Colonic mucosa (tissue), 4 donors: ENCODE results near the gene SFTA2. TPM values are rescaled to one million over a fixed set of nuclear protein-coding genes. Genes with fewer than 3 reads are reported as not detected.
"Not testable (repeated sequence)": the region's sequence is repeated elsewhere in the genome, so short reads cannot be mapped to it uniquely, and the experiment has no call there.

Experiments
- DNase-seq: peaks from one replicate; pipeline ENCODE4 v3.0.0-alpha.2; 2020
- H3K27ac ChIP-seq: fragments of 200-600 bp; one replicate; pipeline ENCODE4 v1.8.0; 2021
- H3K27me3 ChIP-seq: fragments of 200-600 bp; one replicate; pipeline ENCODE4 v1.8.0; 2021
- H3K36me3 ChIP-seq: fragments of 200-600 bp; one replicate; pipeline ENCODE4 v1.8.0; 2021
- H3K4me1 ChIP-seq: fragments of 200-600 bp; one replicate; pipeline ENCODE4 v1.8.0; 2021; ENCODE audit warnings: mild to moderate bottlenecking
- H3K4me3 ChIP-seq: fragments of 200-600 bp; one replicate; pipeline ENCODE4 v1.8.0; 2021
- H3K9ac ChIP-seq, 2 donors: one replicate each; pipeline ENCODE4 v1.7.0; 2013; ENCODE audit warnings: control low read depth in 2 of 2, low read depth in 2 of 2, low read length in 2 of 2
- H3K9me3 ChIP-seq: fragments of 200-600 bp; one replicate; pipeline ENCODE4 v1.8.0; 2021
- intact Hi-C: fragments of 100-400 bp; cut with DNase I; formaldehyde crosslinking; loops from one replicate; pipeline ENCODE4 v1.14.1; 2022
- total RNA-seq, 2 donors: library from RNA; stranded (reverse); fragmentation: NEBNext Ultra II Directional in 1 of 2; extraction: Animal tissue kit (Norgen Biotek cat#: 25700) in 1 of 2; gene quantifications; one replicate each; pipeline ENCODE4 v1.2.1, GENCODE V29; 2021
- TF ChIP-seq, protein P1 (sequence below): fragments of 200-600 bp; IDR thresholded peaks from one replicate; pipeline ENCODE4 v1.8.0; 2022; ENCODE audit warnings: antibody characterized with exemption, mild to moderate bottlenecking
- donor health status: healthy.
- donor health status: DM: no; HTN: no; CAD: no.
- donor health status: DM: no; HTN: no; CAD: no.

Gene SFTA2
- total RNA-seq, 2 donors from 2014 or later: 1.3 TPM; not detected in 1

DNA sequence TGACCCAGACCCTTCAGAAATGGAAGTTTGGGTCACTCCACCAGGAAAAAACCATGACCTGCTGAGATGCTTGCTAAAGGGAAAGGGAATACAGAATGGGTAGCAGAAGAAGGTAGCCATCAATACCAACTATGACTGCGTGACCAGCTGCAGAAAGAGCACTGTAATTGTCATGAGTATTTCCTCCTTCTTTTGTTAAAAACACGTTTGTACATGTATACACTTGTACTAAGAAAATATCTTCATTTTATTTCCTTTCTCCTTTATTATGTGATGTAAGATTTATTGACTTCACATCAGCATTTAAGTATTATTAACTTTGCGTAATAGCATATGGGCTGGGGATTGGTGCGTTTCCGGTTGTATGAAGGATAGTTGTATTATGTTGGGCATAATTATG lies 39.0 kb upstream of the SFTA2 start:
- TF ChIP-seq, protein P1, sequence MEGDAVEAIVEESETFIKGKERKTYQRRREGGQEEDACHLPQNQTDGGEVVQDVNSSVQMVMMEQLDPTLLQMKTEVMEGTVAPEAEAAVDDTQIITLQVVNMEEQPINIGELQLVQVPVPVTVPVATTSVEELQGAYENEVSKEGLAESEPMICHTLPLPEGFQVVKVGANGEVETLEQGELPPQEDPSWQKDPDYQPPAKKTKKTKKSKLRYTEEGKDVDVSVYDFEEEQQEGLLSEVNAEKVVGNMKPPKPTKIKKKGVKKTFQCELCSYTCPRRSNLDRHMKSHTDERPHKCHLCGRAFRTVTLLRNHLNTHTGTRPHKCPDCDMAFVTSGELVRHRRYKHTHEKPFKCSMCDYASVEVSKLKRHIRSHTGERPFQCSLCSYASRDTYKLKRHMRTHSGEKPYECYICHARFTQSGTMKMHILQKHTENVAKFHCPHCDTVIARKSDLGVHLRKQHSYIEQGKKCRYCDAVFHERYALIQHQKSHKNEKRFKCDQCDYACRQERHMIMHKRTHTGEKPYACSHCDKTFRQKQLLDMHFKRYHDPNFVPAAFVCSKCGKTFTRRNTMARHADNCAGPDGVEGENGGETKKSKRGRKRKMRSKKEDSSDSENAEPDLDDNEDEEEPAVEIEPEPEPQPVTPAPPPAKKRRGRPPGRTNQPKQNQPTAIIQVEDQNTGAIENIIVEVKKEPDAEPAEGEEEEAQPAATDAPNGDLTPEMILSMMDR: no peak
- Histone ChIP-seq H3K27me3 (no peaks in the 10 kb centered on the region), H3K4me3 (no peak overlapping the region), H3K36me3 (no peaks in the 10 kb centered on the region), H3K27ac (no peak overlapping the region), H3K9me3 (no peaks in the 10 kb centered on the region), H3K4me1 (no peaks in the 10 kb centered on the region), H3K9ac (no peak overlapping the region)
- intact Hi-C loops: no loop called here
- DNase-seq: no peak

DNA sequence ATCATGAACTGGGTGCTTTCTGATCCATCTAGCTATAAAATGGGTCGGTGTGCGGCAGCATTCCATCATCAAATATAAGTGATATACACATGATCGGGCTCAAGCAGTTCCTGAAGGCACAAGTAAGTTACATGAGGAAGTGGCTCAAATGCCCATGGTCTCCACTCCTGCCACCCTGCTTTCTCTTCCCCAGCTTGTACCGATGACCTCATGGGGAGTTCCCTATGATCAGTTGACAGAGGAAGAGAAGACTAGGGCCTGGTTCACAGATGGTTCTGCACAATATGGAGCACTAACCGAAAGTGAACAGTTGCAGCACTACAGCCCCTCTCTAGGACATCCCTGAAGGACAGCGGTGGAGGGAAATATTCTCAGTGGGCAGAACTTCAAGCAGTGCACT lies 37.2 kb upstream of the SFTA2 start:
- H3K27ac ChIP-seq, H3K9me3 ChIP-seq, H3K27me3 ChIP-seq, H3K4me1 ChIP-seq, H3K9ac ChIP-seq, H3K4me3 ChIP-seq, DNase-seq, intact Hi-C loops, H3K36me3 ChIP-seq: not testable (repeated sequence)

DNA sequence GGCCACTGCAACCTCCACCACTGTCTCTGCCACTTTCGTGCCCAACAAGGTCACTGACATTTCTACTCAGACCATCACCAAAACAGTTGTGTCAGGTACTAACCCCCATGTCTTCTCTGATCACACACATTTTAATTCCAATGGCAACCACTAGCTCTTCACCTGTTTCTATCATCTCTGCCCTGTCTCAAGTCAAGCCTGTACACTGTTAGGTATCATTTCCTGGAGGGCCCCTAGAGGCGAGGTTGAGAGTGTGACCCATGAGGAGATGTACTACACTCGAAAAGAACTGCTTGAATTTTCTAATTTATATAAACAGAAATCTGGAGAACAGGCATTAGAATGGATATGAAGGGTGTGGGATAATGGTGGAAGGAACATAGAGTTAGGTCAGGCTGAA lies 34.2 kb upstream of the SFTA2 start:
- TF ChIP-seq, protein P1: no peak
- Histone ChIP-seq H3K27ac (no peak overlapping the region), H3K4me1 (no peaks in the 10 kb centered on the region), H3K4me3 (no peak overlapping the region), H3K36me3 (no peaks in the 10 kb centered on the region), H3K27me3 (no peaks in the 10 kb centered on the region), H3K9me3 (no peaks in the 10 kb centered on the region), H3K9ac (no peak overlapping the region)
- no peak for DNase-seq
- intact Hi-C loops: no loop called here

GRCh38 chr6:30965140-30965601 lies 33.2 kb upstream of the SFTA2 start:
- Histone ChIP-seq H3K9ac (no peak overlapping the region), H3K36me3 (no peaks in the 10 kb centered on the region), H3K4me3 (no peak overlapping the region), H3K27ac (no peak overlapping the region), H3K4me1 (no peaks in the 10 kb centered on the region), H3K27me3 (no peaks in the 10 kb centered on the region), H3K9me3 (no peaks in the 10 kb centered on the region)
- DNase-seq: no peak
- intact Hi-C loops: no loop called here
- TF ChIP-seq, protein P1: no peak

GRCh38 chr6:30964075-30964474 lies 32.1 kb upstream of the SFTA2 start:
- H3K9me3 ChIP-seq: no peaks in the 10 kb centered on the region
- H3K27me3 ChIP-seq: no peaks in the 10 kb centered on the region
- H3K9ac ChIP-seq: no peak overlapping the region
- TF ChIP-seq, protein P1: no peak
- no peaks in the 10 kb centered on the region for H3K36me3 ChIP-seq
- H3K27ac ChIP-seq: no peak overlapping the region
- no peak for DNase-seq
- H3K4me3 ChIP-seq: no peak overlapping the region
- intact Hi-C loops: no loop called here
- H3K4me1 ChIP-seq: no peaks in the 10 kb centered on the region

DNA sequence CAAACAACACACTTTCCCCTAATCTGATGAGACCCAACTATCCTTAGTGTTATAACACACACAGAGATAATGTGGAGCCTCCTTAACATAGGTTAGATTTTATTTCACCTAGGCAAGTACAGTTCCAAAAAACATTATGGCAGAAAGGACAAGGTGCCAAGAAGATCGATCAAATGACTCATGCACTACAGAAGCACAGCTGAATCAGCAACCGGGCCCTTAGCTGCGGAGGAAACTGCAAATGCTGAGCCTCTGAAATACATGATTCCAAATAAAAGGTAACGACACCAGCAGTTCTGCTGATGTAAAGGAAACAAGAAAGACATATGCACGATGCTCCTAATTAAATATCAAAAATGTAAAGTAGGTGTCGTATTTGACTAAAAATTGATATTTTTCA lies 31.7 kb upstream of the SFTA2 start:
- no peaks in the 10 kb centered on the region for H3K27me3 ChIP-seq
- no peaks in the 10 kb centered on the region for H3K4me1 ChIP-seq
- H3K36me3 ChIP-seq: no peaks in the 10 kb centered on the region
- TF ChIP-seq, protein P1: no peak
- H3K9me3 ChIP-seq: no peaks in the 10 kb centered on the region
- intact Hi-C loops: no loop called here
- DNase-seq: no peak
- H3K4me3 ChIP-seq: no peak overlapping the region
- H3K9ac ChIP-seq: no peak overlapping the region
- H3K27ac ChIP-seq: no peak overlapping the region
